NCI-H128 (cell line): ENCODE results near the gene SGSM2.
A peak's percentile ranks its signal among the peaks of the same experiment; 100 is the strongest.

Source experiments
- DNase-seq: peaks from one replicate; lab custom pipeline; 2025; ENCODE audit not compliant: unreplicated experiment; lab: John Stamatoyannopoulos, UW

Gene SGSM2

DNA sequence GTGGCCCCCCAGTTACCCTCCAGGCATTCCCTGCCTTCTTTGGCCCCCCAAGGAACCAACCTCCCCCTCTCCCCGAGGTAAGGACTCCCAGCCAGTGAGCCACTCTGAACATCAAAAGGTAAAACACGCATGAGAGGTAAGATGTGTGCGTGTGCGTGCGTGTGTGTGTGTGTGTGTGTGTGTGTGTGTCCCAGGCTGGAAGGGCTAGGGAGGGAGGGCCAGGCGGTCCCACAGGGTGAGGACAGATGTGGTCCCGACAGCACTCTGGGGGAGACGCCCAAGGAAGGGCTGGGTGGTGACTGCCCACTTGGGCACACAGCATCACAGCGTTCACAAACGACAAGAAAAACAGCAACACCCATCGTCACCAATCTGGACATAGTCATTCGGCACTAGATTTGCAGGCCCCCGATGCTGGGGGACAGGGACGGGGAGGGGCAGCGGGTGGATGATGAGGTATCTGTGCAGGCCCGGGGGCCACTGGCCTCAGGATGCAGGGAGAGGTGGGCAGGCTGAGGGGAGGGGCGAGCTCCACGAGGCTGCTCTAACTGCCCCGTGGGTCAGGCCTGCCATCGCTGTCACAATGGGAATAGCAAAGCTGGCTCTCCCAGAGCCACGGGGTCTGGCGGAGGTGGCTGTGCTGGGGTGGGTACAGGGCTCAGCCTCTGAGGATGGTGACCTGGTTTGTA lies 47.3 kb downstream of the SGSM2 start:
- DNase-seq: no peak

DNA sequence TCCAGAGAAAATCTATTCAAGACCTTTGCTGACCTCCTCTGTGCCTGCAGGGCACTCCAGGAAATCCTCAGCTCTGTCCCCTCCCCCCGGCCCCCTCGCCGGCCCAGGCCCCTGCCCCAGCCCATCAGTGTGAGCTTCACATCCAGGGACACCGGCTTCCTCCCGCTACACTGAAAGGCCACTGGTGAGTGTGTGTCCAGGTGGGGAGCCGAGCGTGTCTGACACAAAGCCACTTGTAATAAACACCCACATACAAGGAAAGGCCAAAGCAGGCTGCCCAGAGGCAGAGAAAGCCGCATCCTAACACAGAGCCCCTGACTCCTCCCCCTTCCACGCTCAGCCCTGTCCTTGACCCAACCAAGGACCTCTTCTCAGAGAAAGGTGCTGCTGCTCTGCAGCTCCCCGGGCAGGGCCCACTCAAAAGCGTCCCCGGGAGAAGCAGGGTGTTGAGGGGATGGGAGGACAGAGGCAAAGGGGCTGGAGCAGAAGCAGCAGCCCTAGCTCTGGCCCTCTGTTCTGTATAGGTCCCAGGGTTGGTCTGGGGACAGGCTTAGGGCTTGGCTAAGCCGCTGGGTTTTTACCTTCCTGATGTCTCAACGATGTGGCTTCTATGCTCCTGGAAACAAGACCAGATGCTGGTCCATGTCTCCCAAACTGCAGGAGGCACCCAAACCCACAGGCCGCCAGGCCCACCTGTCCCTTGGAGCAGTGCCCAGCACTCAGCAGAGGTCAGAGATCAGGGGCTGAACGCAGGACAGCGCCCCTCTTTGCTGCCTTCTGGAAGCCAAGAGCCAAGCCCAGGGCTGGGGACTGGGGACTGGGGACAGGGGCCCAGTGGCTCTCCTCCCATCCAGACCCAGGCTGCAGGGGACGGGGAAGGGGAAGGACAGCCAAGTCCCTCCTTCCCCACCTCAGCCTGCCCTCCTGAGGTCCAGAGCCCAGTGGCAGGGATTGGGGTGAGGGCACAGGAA lies 48.2 kb downstream of the SGSM2 start:
- no peak for DNase-seq

DNA sequence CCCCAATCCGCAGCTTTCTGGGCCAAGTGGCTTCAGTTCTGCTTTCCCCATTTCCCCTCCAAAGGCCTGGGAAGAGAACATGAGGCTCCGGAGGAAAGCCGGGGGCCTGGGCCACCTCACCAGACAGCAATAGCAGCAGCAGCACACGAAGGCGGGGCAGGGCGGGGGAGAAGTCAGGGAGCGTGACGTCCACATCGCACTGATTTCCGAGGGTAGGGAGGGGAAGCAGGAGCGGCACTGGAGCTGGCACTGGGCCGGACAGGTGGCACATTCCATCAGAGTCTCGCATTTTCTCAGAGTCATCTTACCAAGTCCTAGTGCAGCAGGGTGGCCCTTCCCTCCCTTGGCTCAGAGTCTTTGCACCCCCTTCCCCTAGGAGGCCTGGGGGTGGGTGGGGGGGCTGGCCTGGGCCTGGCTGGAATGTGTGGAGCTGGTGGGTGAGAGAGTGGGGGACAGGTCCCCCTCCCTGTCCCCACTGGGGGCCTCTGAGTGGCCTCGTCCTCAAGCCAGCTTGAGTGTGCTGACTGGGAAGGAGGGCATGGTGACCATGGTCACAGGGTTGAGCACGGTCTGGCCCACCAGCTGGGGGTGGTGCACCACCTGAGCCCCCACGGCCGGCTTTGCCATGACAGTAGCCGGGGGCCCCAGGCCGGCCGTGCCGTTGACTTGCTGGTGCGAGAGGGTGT lies 49.2 kb downstream of the SGSM2 start:
- DNase-seq: no peak

DNA sequence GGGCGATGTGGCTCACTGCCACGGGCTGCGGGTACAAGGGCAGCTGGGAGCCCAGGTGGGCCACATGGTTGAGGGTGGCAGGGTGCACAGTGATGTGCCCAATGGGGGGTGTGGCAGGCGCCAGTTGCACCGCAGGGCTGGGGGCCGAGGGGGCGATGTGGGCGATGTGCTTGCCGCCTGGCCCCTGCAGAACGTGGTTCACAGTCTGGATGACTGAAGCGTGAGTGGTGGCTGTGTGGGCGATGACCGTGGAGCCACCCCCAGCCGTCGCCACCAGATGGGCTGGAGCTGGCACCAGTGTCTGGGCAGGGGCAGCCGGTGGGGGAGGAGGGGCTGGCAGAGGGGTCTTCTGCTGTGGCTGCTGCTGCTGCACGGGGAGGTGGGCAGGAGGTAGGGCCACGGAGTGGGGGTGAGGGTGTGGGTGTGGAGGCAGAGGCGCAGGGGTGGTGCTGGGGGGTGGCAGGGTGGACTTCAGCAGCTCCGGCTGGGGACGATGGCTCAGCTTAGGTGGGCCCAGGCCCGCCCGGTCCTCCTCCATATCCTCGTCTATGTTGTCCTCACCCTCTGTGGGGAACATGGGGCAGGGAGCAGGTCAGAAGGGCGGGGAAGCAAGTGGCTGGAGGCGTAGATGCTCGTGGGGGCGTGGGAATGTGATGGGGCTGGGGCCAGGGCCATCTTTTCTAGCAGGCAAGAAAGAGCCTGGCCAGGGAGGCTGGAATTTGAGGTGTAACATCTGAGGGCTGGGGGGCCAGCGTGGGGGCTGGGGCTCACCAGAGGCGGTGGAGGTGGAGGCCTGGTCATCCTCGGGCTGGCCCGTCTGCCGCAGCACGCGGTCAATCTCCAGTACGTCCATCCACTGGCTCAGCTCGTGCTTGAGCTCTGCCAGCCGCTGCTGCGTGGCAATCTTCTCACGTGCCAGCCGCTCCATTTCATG lies 50.1 kb downstream of the SGSM2 start:
- no peak for DNase-seq

DNA sequence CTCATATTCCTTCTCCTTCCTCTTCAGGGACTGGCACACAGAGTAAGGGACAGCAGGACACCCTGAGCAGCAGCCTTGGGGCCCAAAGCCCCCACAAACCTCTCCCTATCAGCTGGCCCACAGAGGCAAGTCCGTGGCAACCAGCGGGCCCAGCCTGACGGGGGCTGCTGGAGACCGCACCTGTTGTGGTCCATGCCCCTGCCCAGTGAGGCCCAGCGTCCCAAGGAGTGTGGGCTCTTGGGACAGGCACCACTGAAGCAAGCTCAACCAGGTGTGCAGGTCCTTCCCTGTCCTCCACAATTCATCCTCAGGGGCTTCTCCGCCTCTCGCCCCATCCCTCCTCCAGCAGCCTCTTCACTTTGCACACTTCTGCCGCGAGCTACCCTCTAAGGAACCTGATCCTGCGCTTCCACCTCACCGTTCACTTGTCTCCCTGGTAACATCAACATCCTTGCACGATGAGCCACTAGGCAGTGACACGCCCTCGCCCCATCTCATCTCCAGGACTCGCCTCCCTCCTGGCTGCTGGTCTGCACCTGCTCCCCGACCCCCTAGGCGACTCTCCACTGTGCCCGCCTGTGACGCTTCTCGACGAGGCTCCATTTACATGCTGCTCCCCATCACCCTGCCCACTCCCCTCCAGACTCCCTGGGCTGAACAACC lies 50.9 kb downstream of the SGSM2 start:
- DNase-seq: peak; percentile 40

DNA sequence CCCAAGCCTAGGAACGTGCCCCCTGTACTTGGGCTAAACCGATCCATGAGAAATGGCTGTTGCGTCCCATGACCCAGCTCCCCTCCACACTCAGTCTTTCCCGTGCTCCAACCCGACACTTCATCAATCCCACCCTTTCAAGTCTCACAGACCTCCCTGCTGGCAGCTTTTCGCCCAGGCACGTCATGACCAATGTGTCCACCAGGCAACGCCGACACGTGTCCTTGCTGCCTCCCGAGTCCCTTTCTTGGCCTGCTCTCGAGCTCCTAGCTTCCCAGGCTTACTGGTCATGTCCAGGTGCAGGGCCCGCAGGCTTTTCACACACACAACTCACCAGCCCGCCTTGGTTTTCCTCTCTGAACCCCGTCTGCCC lies 51.4 kb downstream of the SGSM2 start:
- DNase-seq: no peak

DNA sequence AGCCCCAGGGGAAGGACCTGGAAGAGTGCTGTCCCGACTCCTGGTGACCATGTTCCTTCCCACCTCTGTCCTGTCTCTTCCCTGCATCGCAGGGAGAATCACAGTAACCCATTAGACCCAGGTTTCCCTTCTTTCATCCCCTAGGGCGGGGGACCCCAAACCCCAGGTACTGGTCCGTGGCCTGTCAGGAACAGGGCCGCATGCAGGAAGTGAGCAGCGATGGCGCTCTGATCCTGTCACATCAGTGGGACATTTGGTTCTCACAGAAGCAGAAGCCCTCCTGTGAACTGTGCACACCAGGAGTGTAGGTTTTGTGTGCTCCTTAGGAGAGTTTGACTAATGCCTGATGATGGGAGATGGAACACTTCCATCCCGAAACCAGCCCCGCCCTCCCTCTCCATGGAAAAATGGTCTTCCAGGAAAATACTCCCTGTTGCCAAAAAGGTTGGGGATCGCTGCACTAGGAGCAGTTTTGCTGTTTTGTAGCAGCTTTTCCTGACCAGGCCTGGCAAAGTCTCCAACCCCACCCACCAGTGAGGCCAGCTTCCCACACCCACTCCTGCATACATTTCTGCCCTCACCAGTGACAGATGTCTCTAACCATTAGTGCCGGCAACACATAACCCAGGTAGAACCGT lies 53.0 kb downstream of the SGSM2 start:
- DNase-seq: no peak

DNA sequence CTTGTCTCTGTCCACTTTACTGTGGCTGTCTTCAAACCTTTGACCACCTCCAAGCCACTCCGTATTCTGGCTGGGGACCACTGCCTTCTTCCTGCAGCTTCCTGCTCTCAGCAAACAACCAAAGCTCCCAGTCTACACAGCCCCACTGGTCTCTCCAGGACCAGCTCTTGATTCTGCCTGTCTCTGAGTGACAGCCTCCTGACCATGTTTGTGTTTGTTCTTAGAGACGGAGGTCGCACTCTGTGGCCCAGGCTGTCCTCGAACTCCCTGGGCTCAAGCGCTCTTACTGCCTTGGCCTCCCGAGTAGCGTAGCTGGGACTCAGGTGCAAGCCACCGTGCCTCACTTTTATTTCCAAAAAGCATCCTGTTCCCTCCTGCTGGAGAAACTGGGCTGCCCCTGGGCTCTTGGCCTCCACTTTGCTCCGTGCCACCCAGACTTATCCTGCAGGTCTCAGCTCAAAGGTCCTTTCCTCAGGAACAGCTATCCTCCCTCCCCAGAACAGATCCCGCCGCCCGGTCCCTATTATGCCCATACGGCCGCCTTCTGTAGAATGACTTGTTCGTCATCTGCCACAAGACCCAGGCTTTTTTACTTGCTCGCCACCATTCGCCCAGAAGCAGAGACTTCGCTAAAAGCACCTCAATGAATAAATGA lies 54.4 kb downstream of the SGSM2 start:
- DNase-seq: no peak

DNA sequence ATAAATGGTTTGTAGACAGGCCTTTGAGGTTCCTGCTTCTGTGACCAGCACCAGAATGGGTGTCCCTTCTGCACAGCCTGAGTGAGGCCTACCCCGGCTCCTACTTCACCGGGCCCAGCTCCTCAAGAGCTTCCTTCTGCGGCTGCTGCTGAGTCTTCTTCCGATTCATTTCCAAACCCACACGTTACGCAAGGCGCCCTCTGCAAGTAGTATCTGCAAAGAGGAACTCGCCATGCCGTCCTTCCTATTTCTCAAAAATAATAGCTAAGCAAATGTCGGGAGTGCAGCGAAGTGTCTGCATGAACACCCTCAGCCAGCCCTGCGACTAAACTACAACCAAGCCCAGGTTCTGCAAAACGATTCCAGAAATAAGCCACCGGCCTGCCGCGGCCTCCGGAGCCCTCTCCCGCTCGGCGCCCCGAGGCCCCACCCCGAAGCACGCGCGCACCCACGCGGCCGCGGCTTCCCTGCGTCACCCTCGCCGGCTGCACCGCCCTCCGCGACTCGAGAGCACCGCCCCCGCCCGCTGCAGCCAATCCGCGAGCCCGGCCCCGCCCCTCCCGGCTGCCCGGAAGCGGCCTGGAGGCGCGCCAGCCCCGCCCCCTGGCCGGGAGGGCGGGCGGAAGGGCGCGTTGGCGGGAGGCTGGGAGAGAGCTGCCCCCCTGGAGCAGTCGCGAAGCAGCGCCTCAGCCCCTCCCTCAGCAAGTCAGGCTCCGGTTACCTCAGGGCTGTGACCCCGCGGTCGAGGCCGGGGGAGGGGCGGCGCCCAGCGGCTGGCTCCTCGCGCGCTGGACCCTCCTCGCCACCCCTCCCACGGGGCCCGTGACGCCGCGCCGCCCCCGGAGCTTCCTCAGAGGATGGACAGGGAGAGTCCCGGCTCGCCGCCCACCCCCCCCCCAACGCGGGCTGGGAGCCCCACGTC lies 55.2 kb downstream of the SGSM2 start:
- DNase-seq: peak; percentile 74

DNA sequence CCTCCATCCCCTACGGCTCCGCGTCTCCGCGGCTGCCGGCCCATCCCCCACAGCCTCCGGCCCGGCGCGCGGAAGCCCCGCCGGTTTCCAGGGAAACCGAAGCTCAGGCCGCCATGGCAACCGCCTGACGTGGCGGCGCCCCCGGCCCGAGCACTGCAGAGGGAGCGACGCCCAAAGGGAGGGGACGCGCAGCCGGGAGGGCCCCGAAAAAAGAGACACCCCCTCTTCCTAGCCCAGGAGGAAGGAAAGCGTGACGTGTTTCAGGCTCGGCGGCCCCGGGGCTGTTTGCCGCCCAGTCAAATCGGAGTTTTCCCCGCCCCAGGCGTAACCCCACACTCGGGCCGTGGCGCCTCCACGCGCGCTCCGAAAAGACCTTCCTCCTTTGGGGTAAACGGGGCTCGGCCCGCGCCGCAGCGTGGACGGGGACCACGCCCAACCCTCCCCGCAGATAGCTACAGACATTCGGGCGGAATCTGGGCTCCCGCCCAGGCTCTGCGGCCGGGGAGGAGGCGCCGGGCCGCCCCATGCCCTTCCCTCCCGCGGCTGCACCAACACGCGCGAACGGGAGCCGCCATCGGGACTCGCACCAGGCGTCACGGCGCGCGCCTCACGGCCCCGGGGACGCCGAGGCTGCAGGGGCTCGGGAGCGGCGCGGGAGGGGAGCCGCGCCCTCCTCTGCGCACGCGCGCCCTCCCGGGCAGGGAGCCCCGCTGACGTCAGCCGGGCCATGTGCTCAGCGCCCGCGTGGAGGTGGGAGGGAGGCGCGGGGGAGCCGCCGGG lies 56.1 kb downstream of the SGSM2 start:
- peak; percentile 42 for DNase-seq

DNA sequence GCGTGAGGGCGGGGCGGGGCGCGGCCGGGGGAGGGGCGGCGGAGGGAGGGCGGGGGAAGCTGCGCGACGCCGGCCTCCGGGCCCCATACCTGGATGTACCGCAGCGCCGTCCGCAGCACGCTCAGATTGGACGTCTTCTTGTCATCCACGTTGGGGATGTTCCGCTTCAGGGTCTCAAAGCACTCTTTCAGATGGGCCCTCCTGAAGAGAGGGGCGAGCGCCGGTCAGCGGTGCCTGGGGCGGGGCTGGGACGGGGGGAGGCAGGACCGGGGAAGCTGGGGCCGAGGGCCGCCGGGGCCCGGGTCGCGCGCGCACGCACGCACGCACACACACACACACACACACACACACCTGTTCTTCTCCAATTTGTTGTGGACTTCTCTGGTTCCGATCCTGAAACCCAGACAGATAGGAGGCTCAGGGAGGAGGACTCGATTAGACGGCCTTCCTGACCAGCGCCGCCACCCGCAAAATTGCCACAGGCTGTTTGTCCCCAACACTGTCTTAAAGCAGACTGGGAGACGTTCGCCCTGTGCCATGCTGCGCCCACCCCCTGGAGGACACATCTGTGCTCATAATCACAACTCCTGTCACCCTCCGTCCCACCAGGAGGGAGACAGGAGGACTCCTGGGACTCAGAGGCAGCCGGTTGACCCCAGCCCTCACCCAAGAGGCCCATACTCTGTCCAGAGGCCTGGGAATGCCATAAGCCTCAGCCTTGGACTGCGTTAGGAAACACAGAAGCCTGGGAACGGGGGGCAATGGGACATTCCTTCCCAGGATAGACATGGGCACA lies 56.9 kb downstream of the SGSM2 start:
- DNase-seq: no peak

DNA sequence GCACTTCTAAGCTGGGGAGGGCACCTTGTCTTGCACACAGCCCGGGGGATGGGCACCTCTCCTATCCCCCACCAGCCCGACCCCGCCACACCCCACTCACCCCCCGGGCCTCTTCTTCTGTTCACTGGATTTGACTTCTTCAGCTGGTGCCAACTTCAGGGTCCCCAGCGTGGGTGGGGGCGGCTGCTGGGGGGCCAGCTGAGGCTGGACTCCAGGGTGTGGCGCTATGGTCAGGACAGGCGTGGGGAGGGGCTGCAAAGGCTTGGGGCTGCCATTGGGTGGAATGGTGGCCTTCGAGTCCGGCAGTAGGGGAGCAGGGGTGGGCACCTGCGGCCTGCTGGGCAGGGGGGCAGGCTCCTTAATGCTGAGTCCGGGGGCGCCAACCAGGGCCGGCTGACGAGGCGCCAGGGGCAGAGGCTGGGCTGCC lies 57.5 kb downstream of the SGSM2 start:
- no peak for DNase-seq

DNA sequence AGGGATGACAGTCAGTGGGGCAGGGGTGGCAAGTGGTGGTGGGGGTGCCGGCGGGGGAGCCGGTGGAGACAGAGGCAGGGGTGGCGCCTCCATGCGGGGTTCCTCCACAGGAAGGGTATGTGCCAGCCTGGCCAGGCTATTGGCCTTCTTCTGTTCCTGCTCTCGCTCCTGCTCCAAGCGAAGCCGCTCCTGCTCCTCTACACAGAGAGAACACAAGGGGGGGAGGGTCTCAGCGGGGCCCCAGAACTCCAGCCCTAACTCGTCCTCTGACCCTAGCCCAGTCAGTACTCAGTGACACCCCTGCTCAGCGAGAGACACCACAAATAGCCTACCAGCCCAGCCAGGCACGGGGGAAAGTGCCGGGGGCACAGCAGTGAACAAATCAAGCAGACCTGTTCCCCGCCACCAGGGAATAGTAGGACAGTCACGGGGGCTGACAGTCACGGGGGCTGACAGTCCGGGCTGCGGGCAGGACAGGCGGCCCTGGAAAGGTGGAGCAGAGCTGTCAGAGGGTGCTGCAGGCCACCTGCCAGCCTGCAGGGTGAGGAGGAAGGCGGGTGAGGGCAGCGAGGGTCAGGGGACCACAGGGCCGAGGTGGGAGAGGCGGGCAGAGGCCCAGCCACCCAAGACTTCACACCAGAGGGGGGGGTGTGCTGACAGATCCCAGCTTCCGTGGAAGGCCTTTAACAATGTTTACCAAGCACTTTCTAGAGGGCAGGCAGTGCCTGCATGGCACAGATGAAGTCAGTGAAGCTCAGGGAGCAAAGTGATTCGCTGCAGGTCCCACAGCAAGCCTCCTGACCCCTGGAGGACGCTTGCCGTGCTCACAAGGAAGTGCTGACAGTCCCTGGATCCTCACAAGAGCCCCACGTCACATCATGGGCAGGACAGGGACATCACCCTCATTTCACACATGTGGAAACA lies 58.2 kb downstream of the SGSM2 start:
- no peak for DNase-seq

DNA sequence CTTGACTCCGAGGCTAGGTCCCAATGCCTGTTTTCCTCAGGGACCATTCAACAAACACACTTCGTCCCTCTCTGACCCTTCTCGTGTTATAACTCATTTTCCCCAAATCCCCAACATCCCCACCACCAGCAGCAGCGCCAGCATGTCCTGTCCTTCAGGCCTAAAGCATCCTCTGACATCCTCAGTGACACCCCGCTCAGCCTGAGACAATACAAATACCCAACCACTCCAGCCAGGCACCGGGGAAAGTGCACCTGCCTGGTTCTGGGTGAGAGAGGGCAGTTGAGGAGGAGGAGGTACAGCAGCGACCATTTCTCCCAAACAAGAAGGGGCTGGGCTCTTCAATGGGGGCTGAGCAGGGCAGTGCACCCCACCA lies 58.9 kb downstream of the SGSM2 start:
- DNase-seq: no peak

DNA sequence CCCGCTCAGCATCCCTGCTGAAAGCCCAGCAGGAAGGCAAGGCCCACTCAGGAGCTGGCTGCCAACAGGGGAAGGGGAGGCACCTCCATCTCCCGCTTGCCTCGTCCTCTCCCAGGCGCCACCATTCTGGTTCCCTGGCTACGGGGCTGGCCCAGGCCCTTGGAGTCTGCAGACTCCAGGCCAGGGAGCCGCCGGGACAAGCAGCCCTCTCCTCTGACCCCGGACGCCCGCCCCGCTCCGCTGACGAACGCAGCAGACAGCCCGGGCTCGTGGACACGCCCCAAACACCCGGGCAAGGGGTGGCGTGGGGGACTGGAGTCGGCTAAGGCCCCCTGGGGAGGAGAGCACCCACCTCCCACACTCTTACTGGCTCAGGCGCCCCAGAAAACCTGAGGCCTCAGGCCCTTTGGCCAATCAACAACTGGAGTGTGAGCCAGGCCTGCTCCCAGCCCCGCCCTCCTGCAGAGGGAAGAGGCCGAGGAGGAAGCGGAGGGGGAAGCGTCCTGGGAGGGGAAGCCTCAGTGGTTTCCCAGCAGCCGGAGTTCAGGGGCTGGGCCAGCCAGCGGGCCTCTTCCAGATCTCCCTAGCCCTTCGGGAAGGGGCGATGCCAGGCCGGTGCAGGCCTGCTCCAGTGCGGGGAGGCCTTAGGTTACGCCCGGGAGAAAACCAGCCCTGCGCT lies 59.4 kb downstream of the SGSM2 start:
- no peak for DNase-seq
